Keratinocyte (primary cell): ENCODE measurements around the gene PSG2. TPM values are rescaled to one million over a fixed set of nuclear protein-coding genes. Genes with fewer than 3 reads are reported as not detected.
A peak's percentile ranks its signal among the peaks of the same experiment; 100 is the strongest.
"Not testable (repeated sequence)": the region's sequence is repeated elsewhere in the genome, so short reads cannot be mapped to it uniquely, and the experiment has no call there.

Source experiments
- DNase-seq: peaks from one replicate; pipeline ENCODE4 v3.0.0-alpha.2; 2011; ENCODE audit warnings: low read depth, missing footprints, low spot score
- FAIRE-seq: peaks from 2 replicates; lab custom pipeline; 2011; peaks lifted over from hg19 to GRCh38; lab: Jason Lieb, UNC
- H2AFZ ChIP-seq: 2 replicates; pipeline ENCODE4 v1.6.0; 2012; ENCODE audit warnings: low read length, control low read depth, inconsistent platforms; ENCODE audit not compliant: control insufficient read depth
- H3K27ac ChIP-seq: 2 replicates; pipeline ENCODE4 v1.5.1; 2011; ENCODE audit warnings: low read length; ENCODE audit not compliant: control insufficient read depth, insufficient read depth
- H3K27me3 ChIP-seq: 3 replicates; pipeline ENCODE4 v1.6.0; 2011; ENCODE audit warnings: low read length; ENCODE audit not compliant: control insufficient read depth, insufficient read depth; ENCODE audit errors: extremely low read depth
- H3K36me3 ChIP-seq, 2 experiments: 2 replicates in 1 of 2; 3 replicates in 1 of 2; pipeline ENCODE4 v1.5.1; 2011; ENCODE audit warnings: low read length in 2 of 2, mild to moderate bottlenecking in 1 of 2; ENCODE audit not compliant: control insufficient read depth in 2 of 2, insufficient read depth in 2 of 2; ENCODE audit errors: extremely low read depth in 1 of 2
- H3K4me1 ChIP-seq: 3 replicates; pipeline ENCODE4 v1.5.1; 2011; ENCODE audit warnings: low read length; ENCODE audit not compliant: control insufficient read depth, insufficient read depth; ENCODE audit errors: extremely low read depth
- H3K4me2 ChIP-seq: 3 replicates; pipeline ENCODE4 v1.6.0; 2011; ENCODE audit warnings: low read depth, low read length; ENCODE audit not compliant: control insufficient read depth, insufficient read depth; ENCODE audit errors: extremely low read depth
- H3K4me3 ChIP-seq, 3 experiments: fragments of 200-600 bp in 1 of 3; sonication (generic) in 1 of 3; 2 replicates in 2 of 3; 3 replicates in 1 of 3; pipeline ENCODE4 v1.5.1; 2011 to 2016; ENCODE audit warnings: low read length in 3 of 3, mild to moderate bottlenecking in 3 of 3, control low read depth in 2 of 3, inconsistent platforms in 1 of 3, low read depth in 1 of 3, mixed read lengths in 1 of 3, mixed run types in 1 of 3, moderate library complexity in 1 of 3; ENCODE audit not compliant: control insufficient read depth in 2 of 3, insufficient read depth in 2 of 3; ENCODE audit errors: extremely low read depth in 1 of 3
- H3K79me2 ChIP-seq: 2 replicates; pipeline ENCODE4 v1.6.0; 2012; ENCODE audit warnings: low read length; ENCODE audit not compliant: control insufficient read depth, insufficient read depth
- H3K9ac ChIP-seq: 3 replicates; pipeline ENCODE4 v1.6.0; 2011; ENCODE audit warnings: low read length; ENCODE audit not compliant: control insufficient read depth, insufficient read depth; ENCODE audit errors: extremely low read depth
- H3K9me1 ChIP-seq: 3 replicates; pipeline ENCODE4 v1.6.0; 2011; ENCODE audit warnings: low read length; ENCODE audit not compliant: control insufficient read depth, insufficient read depth; ENCODE audit errors: extremely low read depth
- H3K9me3 ChIP-seq: 2 replicates; pipeline ENCODE4 v1.5.1; 2012; ENCODE audit warnings: low read depth, low read length; ENCODE audit not compliant: control insufficient read depth
- H4K20me1 ChIP-seq: 3 replicates; pipeline ENCODE4 v1.6.0; 2011; ENCODE audit warnings: low read length; ENCODE audit not compliant: control insufficient read depth, insufficient read depth; ENCODE audit errors: extremely low read depth
- EZH2 ChIP-seq: IDR thresholded peaks from one replicate; pipeline ENCODE4 v1.6.1; 2012; ENCODE audit warnings: inconsistent platforms, mild to moderate bottlenecking, low read length, moderate library complexity
- dilution Hi-C: fragments of 300-500 bp; cut with MboI; formaldehyde crosslinking; loops from one replicate; pipeline ENCODE4 v1.7.0; 2020; ENCODE audit warnings: low sequenced_read_pairs; ENCODE audit not compliant: extremely low pct_ligation_motif_present
- polyA plus RNA-seq, 5 experiments: library from polyadenylated mRNA; depleted of rRNA in 3 of 5; stranded (reverse) in 3 of 5; stranded (forward) in 1 of 5; unstranded in 1 of 5; fragments of >200 nt; gene quantifications; 1 replicate in 1 of 5; 2 replicates in 3 of 5; 3 replicates in 1 of 5; pipeline versions ENCODE4 v1.2.1 to v1.2.3, GENCODE V29; 2011 to 2012; ENCODE audit warnings: missing spikeins in 2 of 5, low read depth in 1 of 5, low replicate concordance in 1 of 5
- TF ChIP-seq, protein P1 (sequence below), 3 experiments: IDR thresholded peaks in 1 of 3; conservative IDR thresholded peaks in 1 of 3; optimal IDR thresholded peaks in 1 of 3; 2 replicates in 2 of 3; 3 replicates in 1 of 3; pipeline versions ENCODE3 to v1.5.1; 2011; ENCODE audit warnings: low read length in 3 of 3, mild to moderate bottlenecking in 3 of 3, moderate library complexity in 2 of 3, control low read depth in 1 of 3, inconsistent platforms in 1 of 3; ENCODE audit not compliant: insufficient read depth in 2 of 3; ENCODE audit errors: extremely low read depth in 1 of 3

The PSG2 gene
- polyA plus RNA-seq, 1 donor (not counting 4 experiments of a cell fraction or from before 2014, with no cell fraction given): 0.09 TPM

DNA sequence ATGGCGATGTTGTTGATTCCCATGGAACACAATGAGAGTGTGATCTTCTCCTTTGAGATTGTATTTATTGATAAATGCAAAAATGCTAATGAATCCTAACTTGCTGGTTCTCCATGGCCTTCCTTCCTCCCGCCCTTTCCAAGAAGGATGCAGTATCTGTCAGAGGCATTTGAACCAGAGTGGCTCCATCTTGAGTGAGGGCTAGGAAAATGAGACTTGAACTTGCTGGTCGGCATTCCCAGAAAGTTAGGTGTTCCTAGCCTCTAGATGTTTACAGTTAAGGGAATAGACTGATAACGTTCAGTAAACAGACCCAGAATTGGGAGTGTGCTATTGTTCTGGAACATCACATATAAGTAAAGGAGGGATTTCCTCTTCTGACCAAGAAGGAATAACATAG, 44.2 kb upstream of the PSG2 start:
- no peak for FAIRE-seq
- Histone ChIP-seq H3K36me3 (no peaks in the 10 kb centered on the region), H3K9me3 (no peaks in the 10 kb centered on the region), H3K4me3 (no peak overlapping the region), H3K27ac (peak overlapping the region; percentile 90), H4K20me1 (no peaks in the 10 kb centered on the region), H3K4me2 (peak overlapping the region; percentile 68), H3K27me3 (no peaks in the 10 kb centered on the region), H3K4me1 (peaks cover 57% of the 10 kb centered on the region), H2AFZ (peak overlapping the region; percentile 25), H3K79me2 (no peaks in the 10 kb centered on the region), H3K9me1 (no peaks in the 10 kb centered on the region), H3K9ac (peak overlapping the region; percentile 63)
- DNase-seq: no peak
- TF ChIP-seq EZH2: no peak
- TF ChIP-seq, protein P1, sequence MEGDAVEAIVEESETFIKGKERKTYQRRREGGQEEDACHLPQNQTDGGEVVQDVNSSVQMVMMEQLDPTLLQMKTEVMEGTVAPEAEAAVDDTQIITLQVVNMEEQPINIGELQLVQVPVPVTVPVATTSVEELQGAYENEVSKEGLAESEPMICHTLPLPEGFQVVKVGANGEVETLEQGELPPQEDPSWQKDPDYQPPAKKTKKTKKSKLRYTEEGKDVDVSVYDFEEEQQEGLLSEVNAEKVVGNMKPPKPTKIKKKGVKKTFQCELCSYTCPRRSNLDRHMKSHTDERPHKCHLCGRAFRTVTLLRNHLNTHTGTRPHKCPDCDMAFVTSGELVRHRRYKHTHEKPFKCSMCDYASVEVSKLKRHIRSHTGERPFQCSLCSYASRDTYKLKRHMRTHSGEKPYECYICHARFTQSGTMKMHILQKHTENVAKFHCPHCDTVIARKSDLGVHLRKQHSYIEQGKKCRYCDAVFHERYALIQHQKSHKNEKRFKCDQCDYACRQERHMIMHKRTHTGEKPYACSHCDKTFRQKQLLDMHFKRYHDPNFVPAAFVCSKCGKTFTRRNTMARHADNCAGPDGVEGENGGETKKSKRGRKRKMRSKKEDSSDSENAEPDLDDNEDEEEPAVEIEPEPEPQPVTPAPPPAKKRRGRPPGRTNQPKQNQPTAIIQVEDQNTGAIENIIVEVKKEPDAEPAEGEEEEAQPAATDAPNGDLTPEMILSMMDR (optimal IDR thresholded peaks at IDR 0.05 in 1 of 3, IDR thresholded peaks at IDR 0.05 in 1 of 3, conservative IDR thresholded peaks at IDR 0.05 in 1 of 3; ENCODE audit: extremely low read depth in 1 of 3, insufficient read depth in 2 of 3, low read length in 3 of 3): no peak
- dilution Hi-C loops: no loop called here

DNA sequence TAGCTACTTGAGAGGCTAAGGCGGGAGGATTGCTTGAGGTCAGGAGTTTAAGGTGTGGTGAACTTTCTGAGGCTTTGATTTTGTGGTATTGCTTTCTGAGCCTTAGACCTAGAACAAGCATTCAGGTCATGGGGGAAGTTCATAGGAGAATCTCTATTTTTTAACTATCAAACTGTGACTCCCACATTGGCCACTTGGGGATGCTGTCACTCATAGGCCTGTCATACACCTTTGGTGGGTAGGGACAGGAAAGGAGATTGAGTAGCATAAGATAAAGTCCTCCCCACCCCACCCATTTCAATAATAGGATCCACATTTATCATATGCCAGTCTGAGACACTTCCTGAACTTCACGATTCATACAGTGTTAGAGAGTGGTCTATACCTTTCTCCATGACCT, 41.9 kb upstream of the PSG2 start:
- Histone ChIP-seq H3K79me2 (no peaks in the 10 kb centered on the region), H4K20me1 (no peaks in the 10 kb centered on the region), H3K9me3 (no peaks in the 10 kb centered on the region), H3K4me3 (no peak overlapping the region), H3K27me3 (no peaks in the 10 kb centered on the region), H3K9me1 (no peaks in the 10 kb centered on the region), H3K36me3 (no peaks in the 10 kb centered on the region), H3K27ac (no peak overlapping the region), H3K4me2 (no peak overlapping the region), H2AFZ (no peak overlapping the region), H3K4me1 (peaks cover 55% of the 10 kb centered on the region), H3K9ac (no peak overlapping the region)
- peak; percentile 13 for FAIRE-seq
- dilution Hi-C loops: no loop called here
- TF ChIP-seq, protein P1 (optimal IDR thresholded peaks at IDR 0.05 in 1 of 3, IDR thresholded peaks at IDR 0.05 in 1 of 3, conservative IDR thresholded peaks at IDR 0.05 in 1 of 3; ENCODE audit: extremely low read depth in 1 of 3, insufficient read depth in 2 of 3, low read length in 3 of 3): peak; percentile 33 to 49 (median 38)
- TF ChIP-seq EZH2: no peak
- no peak for DNase-seq

DNA sequence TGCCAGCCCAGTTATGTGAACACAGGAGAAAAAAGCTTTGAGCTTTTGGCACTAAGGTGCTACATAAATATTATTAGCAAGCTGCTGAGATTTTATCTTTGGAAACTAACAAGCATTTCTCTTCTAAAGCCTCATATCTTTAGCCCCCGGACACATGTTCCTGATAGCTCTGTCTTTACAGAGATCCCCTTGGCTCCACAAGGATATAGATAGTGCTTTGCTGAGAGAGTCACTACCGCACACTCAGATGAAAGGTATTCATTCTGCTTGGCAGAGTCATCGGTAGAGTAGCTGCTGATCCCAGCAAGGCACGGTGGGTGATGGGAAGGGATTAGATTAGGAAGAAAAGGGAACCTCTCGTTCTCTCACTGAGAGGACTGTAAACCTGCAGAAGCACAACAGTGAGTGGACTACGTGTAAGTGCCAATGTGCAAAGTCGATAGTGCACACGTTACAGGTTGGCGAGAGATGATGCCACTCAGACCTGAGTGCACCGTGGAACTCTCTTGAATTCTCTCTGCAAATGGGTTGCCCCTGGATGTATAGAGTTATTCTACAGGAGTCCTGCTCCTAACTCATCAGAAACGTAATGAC, 38.0 kb upstream of the PSG2 start:
- H2AFZ ChIP-seq, H3K27me3 ChIP-seq, H3K9me1 ChIP-seq, dilution Hi-C loops, H3K36me3 ChIP-seq, H3K79me2 ChIP-seq, H3K9me3 ChIP-seq, H4K20me1 ChIP-seq: not testable (repeated sequence)
- Histone ChIP-seq H3K27ac (peak overlapping the region; percentile 75), H3K9ac (peak overlapping the region; percentile 37), H3K4me1 (peaks cover 32% of the 10 kb centered on the region), H3K4me2 (peak overlapping the region; percentile 65), H3K4me3 (peak overlapping the region in 1 of 3 experiments; percentile 32)
- FAIRE-seq (peak; percentile 95), DNase-seq (peak; percentile 50)

DNA sequence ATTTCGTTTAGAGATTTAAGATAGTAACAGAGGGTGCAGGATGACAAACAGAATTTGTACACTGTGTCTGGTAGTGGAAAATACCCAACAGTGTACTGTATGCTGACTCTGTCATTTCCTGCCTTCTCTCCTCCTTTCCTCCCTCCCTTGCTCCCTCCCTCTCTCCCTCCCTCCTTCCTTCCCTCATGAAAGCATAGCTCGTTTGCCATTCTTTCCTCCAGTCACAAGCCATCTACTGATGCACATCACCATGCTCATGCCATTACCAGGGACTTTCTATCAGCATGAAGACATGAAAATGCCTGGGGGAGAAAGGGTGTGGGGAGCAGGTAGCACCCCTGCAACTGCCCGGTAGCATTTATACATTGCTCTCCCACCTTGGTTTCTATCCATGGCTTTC, 37.0 kb upstream of the PSG2 start:
- DNase-seq, H3K4me3 ChIP-seq, H3K79me2 ChIP-seq, H3K9me3 ChIP-seq, H3K27me3 ChIP-seq, dilution Hi-C loops, H4K20me1 ChIP-seq, H3K9me1 ChIP-seq, H3K36me3 ChIP-seq: not testable (repeated sequence)
- Histone ChIP-seq H3K9ac (peak overlapping the region; percentile 28), H2AFZ (peak overlapping the region; percentile 33), H3K27ac (peak overlapping the region; percentile 75), H3K4me2 (peak overlapping the region; percentile 65), H3K4me1 (peaks cover 32% of the 10 kb centered on the region)
- FAIRE-seq: peak; percentile 83
